Measurements from ENCODE around the gene RNF26. TPM values are rescaled to one million over a fixed set of nuclear protein-coding genes. Genes with fewer than 3 reads are reported as not detected.

Gene RNF26
- total RNA-seq, 2 donors from 2014 or later: 5.7 to 9.2 TPM

- Histone ChIP-seq H3K27me3 (no peaks in the 10 kb centered on the region), H3K27ac (no peak overlapping the region), H3K9me3 (no peaks in the 10 kb centered on the region), H3K4me1 (peaks cover 18% of the 10 kb centered on the region), H3K4me3 (no peak overlapping the region), H3K36me3 (replicated peaks in 1 of 2; ENCODE audit: insufficient read depth in 1 of 2, low read depth in 2 of 2) (no peaks in the 10 kb centered on the region)
- no peak for ATAC-seq
- WGBS, 2 donors: 59% methylated on average over 4 of the region's 4 CpGs
- intact Hi-C loops (cut with DNase I): loop anchor here (5.0 kb wide), 1 partner anchor 53 kb away; no protein-coding TSS in a partner anchor
- no peak for DNase-seq
- TF ChIP-seq POLR2A (IDR thresholded peaks at IDR 0.05) (no peak), CTCF (IDR thresholded peaks at IDR 0.05) (no peak)
These were observed 10.1 kb upstream of the RNF26 start for GRCh38 chr11:119324189-119324588.

GRCh38 chr11:119329320-119329719 is 5.0 kb upstream of the RNF26 start:
- Histone ChIP-seq H3K27ac (no peak overlapping the region), H3K27me3 (no peaks in the 10 kb centered on the region), H3K36me3 (replicated peaks in 1 of 2; ENCODE audit: insufficient read depth in 1 of 2, low read depth in 2 of 2) (no peaks in the 10 kb centered on the region), H3K9me3 (no peaks in the 10 kb centered on the region), H3K4me1 (peaks cover 4% of the 10 kb centered on the region), H3K4me3 (no peak overlapping the region)
- WGBS, 2 donors: 45 to 67% methylated on average over 2 of the region's 2 CpGs
- intact Hi-C loops (cut with DNase I): no loop called here
- no peak for TF ChIP-seq CTCF (IDR thresholded peaks at IDR 0.05)
- no peak for TF ChIP-seq POLR2A (IDR thresholded peaks at IDR 0.05)
- no peak for DNase-seq
- ATAC-seq: no peak

GRCh38 chr11:119330237-119330636 is 4.1 kb upstream of the RNF26 start:
- ATAC-seq (no peak), DNase-seq (no peak)
- TF ChIP-seq POLR2A (IDR thresholded peaks at IDR 0.05) (no peak), CTCF (IDR thresholded peaks at IDR 0.05) (no peak)
- peaks cover 9% of the 10 kb centered on the region for H3K4me1 ChIP-seq
- H3K27me3 ChIP-seq: no peaks in the 10 kb centered on the region
- no peaks in the 10 kb centered on the region for H3K36me3 ChIP-seq (replicated peaks in 1 of 2; ENCODE audit: insufficient read depth in 1 of 2, low read depth in 2 of 2)
- intact Hi-C loops (cut with DNase I): no loop called here
- no peaks in the 10 kb centered on the region for H3K9me3 ChIP-seq
- 37 to 40% methylated on average over 1 of the region's 1 CpG for WGBS, 2 donors
- H3K4me3 ChIP-seq: no peak overlapping the region
- H3K27ac ChIP-seq: no peak overlapping the region

- Histone ChIP-seq H3K9me3 (no peaks in the 10 kb centered on the region), H3K36me3 (replicated peaks in 1 of 2; ENCODE audit: insufficient read depth in 1 of 2, low read depth in 2 of 2) (no peaks in the 10 kb centered on the region), H3K4me3 (no peak overlapping the region), H3K4me1 (peaks cover 17% of the 10 kb centered on the region), H3K27me3 (no peaks in the 10 kb centered on the region), H3K27ac (no peak overlapping the region)
- intact Hi-C loops (cut with DNase I): no loop called here
- DNase-seq (no peak), ATAC-seq (no peak)
- no peak for TF ChIP-seq POLR2A (IDR thresholded peaks at IDR 0.05)
- TF ChIP-seq CTCF (IDR thresholded peaks at IDR 0.05): no peak
- 74 to 75% methylated on average over 4 of the region's 4 CpGs for WGBS, 2 donors
These were observed 2.1 kb upstream of the RNF26 start for GRCh38 chr11:119332111-119332765.

GRCh38 chr11:119335091-119335654 is 846 bp downstream of the RNF26 start:
- H3K36me3 ChIP-seq (replicated peaks in 1 of 2; ENCODE audit: insufficient read depth in 1 of 2, low read depth in 2 of 2): no peaks in the 10 kb centered on the region
- H3K27ac ChIP-seq: peak overlapping the region in 2 of 4 donors; percentile 75 to 85
- TF ChIP-seq CTCF (IDR thresholded peaks at IDR 0.05) (no peak), POLR2A (IDR thresholded peaks at IDR 0.05) (no peak)

More at GRCh38 chr11:119335091-119335654, 846 bp downstream of the RNF26 start:
- DNase-seq (no peak), ATAC-seq (no peak)
- Histone ChIP-seq H3K4me3 (peak overlapping the region in 1 of 2 donors; percentile 97), H3K9me3 (no peaks in the 10 kb centered on the region), H3K4me1 (peaks cover 39% of the 10 kb centered on the region), H3K27me3 (no peaks in the 10 kb centered on the region)
- WGBS, 2 donors: 45 to 46% methylated on average over 4 to 13 of the region's 15 CpGs
- intact Hi-C loops (cut with DNase I): loop anchor here (5.0 kb wide), 1 partner anchor 42 kb away; no protein-coding TSS in a partner anchor
